Prostate gland (tissue), 2 donors: ENCODE results near the gene IRF6.

ENCODE experiments used
- POLR2A ChIP-seq: fragments of 450-650 bp; IDR thresholded peaks from one replicate; pipeline ENCODE4 v1.6.1; 2016; ENCODE audit warnings: antibody characterized with exemption, mild to moderate bottlenecking
- TF ChIP-seq, protein P1 (sequence below), 4 experiments: fragments of 200-600 bp in 2 of 4; fragments of 450-650 bp in 2 of 4; sonication (generic) in 2 of 4; IDR thresholded peaks; 1 replicate in 3 of 4; 2 replicates in 1 of 4; pipeline ENCODE4 v1.5.1; 2016 to 2019; ENCODE audit warnings: antibody characterized with exemption in 4 of 4, mild to moderate bottlenecking in 2 of 4, moderate library complexity in 2 of 4

DNA sequence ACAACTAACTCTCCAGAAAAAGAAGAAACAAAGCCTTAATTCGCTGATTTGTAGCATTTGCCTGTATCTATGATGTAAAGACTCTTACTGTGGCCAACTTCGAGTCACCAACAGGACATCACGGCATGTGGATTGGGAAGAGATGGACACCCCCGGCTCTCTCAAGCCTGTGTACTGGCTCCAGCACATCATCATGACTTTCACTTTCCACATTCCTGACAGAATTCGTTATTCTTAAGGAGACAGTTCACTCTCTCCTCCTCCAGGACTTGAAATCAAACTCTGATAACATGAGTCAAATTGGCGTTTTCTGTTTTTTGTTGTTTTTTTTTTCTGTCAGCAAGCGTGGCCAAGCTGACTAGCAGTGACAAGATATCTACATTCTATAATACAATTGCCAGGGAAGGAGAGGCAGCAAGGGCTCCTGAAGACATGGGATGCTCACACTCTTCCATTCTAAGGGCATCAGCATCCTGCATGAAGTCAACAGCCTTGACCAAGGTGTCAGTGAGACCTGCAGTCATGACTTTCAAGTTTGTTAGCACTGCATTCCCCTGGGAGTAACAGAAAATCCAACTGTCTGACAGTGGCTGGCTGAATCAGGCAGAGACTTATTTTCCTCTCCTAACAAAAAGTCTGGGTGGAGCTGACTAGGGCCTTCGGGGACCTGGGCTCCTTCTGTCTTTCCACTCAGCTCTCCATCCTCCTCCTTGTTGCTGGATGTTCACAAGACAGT is 63.4 kb downstream of the IRF6 start:
- TF ChIP-seq, protein P1, sequence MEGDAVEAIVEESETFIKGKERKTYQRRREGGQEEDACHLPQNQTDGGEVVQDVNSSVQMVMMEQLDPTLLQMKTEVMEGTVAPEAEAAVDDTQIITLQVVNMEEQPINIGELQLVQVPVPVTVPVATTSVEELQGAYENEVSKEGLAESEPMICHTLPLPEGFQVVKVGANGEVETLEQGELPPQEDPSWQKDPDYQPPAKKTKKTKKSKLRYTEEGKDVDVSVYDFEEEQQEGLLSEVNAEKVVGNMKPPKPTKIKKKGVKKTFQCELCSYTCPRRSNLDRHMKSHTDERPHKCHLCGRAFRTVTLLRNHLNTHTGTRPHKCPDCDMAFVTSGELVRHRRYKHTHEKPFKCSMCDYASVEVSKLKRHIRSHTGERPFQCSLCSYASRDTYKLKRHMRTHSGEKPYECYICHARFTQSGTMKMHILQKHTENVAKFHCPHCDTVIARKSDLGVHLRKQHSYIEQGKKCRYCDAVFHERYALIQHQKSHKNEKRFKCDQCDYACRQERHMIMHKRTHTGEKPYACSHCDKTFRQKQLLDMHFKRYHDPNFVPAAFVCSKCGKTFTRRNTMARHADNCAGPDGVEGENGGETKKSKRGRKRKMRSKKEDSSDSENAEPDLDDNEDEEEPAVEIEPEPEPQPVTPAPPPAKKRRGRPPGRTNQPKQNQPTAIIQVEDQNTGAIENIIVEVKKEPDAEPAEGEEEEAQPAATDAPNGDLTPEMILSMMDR (IDR thresholded peaks at IDR 0.05): no peak
- TF ChIP-seq POLR2A: no peak
